ENCODE measurements around the gene NRG3.

NRG3 gene

GRCh38 chr10:81877596-81877995 is 2.6 kb downstream of the NRG3 start:
- H3K4me3 ChIP-seq (ENCODE audit: low read depth, low read length): no peak overlapping the region
- no peaks in the 10 kb centered on the region for H3K36me3 ChIP-seq (ENCODE audit: control insufficient read depth, insufficient read depth, low read length)
- H3K9me3 ChIP-seq (ENCODE audit: control insufficient read depth, low read length): no peaks in the 10 kb centered on the region
- H3K79me2 ChIP-seq: no peaks in the 10 kb centered on the region
- TF ChIP-seq, protein P1, sequence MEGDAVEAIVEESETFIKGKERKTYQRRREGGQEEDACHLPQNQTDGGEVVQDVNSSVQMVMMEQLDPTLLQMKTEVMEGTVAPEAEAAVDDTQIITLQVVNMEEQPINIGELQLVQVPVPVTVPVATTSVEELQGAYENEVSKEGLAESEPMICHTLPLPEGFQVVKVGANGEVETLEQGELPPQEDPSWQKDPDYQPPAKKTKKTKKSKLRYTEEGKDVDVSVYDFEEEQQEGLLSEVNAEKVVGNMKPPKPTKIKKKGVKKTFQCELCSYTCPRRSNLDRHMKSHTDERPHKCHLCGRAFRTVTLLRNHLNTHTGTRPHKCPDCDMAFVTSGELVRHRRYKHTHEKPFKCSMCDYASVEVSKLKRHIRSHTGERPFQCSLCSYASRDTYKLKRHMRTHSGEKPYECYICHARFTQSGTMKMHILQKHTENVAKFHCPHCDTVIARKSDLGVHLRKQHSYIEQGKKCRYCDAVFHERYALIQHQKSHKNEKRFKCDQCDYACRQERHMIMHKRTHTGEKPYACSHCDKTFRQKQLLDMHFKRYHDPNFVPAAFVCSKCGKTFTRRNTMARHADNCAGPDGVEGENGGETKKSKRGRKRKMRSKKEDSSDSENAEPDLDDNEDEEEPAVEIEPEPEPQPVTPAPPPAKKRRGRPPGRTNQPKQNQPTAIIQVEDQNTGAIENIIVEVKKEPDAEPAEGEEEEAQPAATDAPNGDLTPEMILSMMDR (IDR thresholded peaks at IDR 0.05): no peak
- H3K4me1 ChIP-seq: no peaks in the 10 kb centered on the region
- no peaks in the 10 kb centered on the region for H3K27me3 ChIP-seq (ENCODE audit: control insufficient read depth, insufficient read depth, low read length)
- no peak overlapping the region for H3K9ac ChIP-seq
- H3K27ac ChIP-seq: no peak overlapping the region
- H2AFZ ChIP-seq: no peak overlapping the region
- H3K4me2 ChIP-seq (ENCODE audit: low read length): no peak overlapping the region

DNA sequence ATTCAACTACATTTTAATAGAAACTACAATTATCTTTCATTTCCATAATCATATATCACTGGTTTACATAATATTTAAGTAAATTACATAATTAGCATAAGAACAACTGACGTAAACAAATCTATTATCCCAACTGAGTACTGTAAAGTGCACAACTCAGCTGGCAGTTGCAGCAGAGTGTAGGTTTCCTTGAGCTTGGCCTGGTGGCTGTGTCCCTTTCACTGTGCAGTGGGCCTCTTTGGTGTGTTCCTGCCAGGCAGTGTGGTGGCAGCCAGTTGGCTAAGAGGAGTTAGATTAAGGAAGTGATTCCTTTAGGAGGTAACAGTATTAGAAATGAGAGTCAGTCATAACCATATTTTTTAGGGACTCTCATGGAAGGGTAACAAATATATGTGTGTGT is 7.0 kb downstream of the NRG3 start:
- Histone ChIP-seq H3K9me3 (ENCODE audit: control insufficient read depth, low read length) (no peaks in the 10 kb centered on the region), H3K4me3 (ENCODE audit: low read depth, low read length) (no peak overlapping the region), H3K4me1 (no peaks in the 10 kb centered on the region), H3K27me3 (ENCODE audit: control insufficient read depth, insufficient read depth, low read length) (no peaks in the 10 kb centered on the region), H3K9ac (no peak overlapping the region), H2AFZ (no peak overlapping the region), H3K4me2 (ENCODE audit: low read length) (no peak overlapping the region), H3K36me3 (ENCODE audit: control insufficient read depth, insufficient read depth, low read length) (no peaks in the 10 kb centered on the region), H3K27ac (no peak overlapping the region), H3K79me2 (no peaks in the 10 kb centered on the region)
- TF ChIP-seq, protein P1 (IDR thresholded peaks at IDR 0.05): no peak

- Histone ChIP-seq H3K36me3 (ENCODE audit: control insufficient read depth, insufficient read depth, low read length) (no peaks in the 10 kb centered on the region), H3K4me1 (no peaks in the 10 kb centered on the region), H3K27me3 (ENCODE audit: control insufficient read depth, insufficient read depth, low read length) (no peaks in the 10 kb centered on the region), H3K27ac (no peak overlapping the region), H2AFZ (no peak overlapping the region), H3K9me3 (ENCODE audit: control insufficient read depth, low read length) (no peaks in the 10 kb centered on the region), H3K79me2 (no peaks in the 10 kb centered on the region), H3K4me3 (ENCODE audit: low read depth, low read length) (no peak overlapping the region), H3K4me2 (ENCODE audit: low read length) (no peak overlapping the region), H3K9ac (no peak overlapping the region)
- TF ChIP-seq, protein P1 (IDR thresholded peaks at IDR 0.05): no peak
Observed at GRCh38 chr10:81884856-81885255, 9.9 kb downstream of the NRG3 start.

DNA sequence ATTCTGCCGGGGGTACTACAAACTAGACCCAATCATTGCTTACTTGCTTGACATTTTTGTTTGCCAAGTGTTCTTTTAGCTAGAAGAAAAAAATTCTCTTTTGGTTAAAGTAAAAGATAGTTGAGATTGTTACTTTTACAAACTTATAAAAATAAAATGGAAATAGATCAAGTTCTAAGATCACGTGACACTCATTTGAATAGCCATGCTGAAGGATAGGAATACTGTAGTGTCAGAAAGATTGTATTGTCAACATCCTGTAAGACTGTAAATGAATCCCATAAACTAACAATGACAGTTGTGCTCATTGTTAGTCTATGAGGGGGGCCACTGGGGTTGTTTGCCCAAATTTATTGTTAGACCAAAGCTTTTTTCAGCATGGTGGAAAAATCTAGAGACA is 10.5 kb downstream of the NRG3 start:
- Histone ChIP-seq H3K9ac (no peak overlapping the region), H3K4me1 (no peaks in the 10 kb centered on the region), H3K4me2 (ENCODE audit: low read length) (no peak overlapping the region), H2AFZ (no peak overlapping the region), H3K27me3 (ENCODE audit: control insufficient read depth, insufficient read depth, low read length) (no peaks in the 10 kb centered on the region), H3K9me3 (ENCODE audit: control insufficient read depth, low read length) (no peaks in the 10 kb centered on the region), H3K27ac (no peak overlapping the region), H3K36me3 (ENCODE audit: control insufficient read depth, insufficient read depth, low read length) (no peaks in the 10 kb centered on the region), H3K79me2 (no peaks in the 10 kb centered on the region), H3K4me3 (ENCODE audit: low read depth, low read length) (no peak overlapping the region)
- TF ChIP-seq, protein P1 (IDR thresholded peaks at IDR 0.05): no peak

- TF ChIP-seq, protein P1 (IDR thresholded peaks at IDR 0.05): no peak
- Histone ChIP-seq H3K9ac (no peak overlapping the region), H3K79me2 (no peaks in the 10 kb centered on the region), H3K9me3 (ENCODE audit: control insufficient read depth, low read length) (no peaks in the 10 kb centered on the region), H3K27me3 (ENCODE audit: control insufficient read depth, insufficient read depth, low read length) (no peaks in the 10 kb centered on the region), H2AFZ (no peak overlapping the region), H3K4me2 (ENCODE audit: low read length) (no peak overlapping the region), H3K4me1 (no peaks in the 10 kb centered on the region), H3K4me3 (ENCODE audit: low read depth, low read length) (no peak overlapping the region), H3K36me3 (ENCODE audit: control insufficient read depth, insufficient read depth, low read length) (no peaks in the 10 kb centered on the region), H3K27ac (no peak overlapping the region)
Observed at GRCh38 chr10:81886939-81887338, 11.9 kb downstream of the NRG3 start.

All from parathyroid adenoma (tissue), 2 donors.